Activated naive CD4-positive, alpha-beta T cell treated with anti-CD3 and anti-CD28 coated beads, Interleukin-2, amount 50 U/mL, for 16 hours (primary cell): ENCODE measurements around the gene BACE1.

Source experiments
- DNase-seq: peaks from one replicate; pipeline ENCODE4 v3.0.0-alpha.2; 2020

BACE1 gene

DNA sequence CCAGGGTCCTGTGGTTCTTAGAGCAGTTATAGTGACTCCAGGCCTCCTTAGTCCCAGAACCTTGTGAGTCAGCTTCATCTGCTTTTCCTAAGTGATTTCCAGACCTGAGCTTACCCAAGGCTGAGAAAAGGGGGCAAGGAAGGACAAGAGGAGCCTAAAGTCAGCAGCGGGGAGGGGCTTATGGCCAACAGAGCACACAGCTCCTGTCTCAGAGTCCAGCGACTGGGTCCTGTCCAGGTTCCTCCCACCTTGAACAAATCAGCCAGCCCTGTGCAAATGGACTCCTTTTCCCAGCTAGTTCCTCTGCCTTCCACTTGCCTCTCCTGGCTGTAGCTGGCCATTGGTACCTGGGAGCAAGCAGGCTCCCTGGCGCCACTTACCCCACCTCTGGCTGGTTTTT is 10.9 kb downstream of the BACE1 start:
- DNase-seq: no peak

DNA sequence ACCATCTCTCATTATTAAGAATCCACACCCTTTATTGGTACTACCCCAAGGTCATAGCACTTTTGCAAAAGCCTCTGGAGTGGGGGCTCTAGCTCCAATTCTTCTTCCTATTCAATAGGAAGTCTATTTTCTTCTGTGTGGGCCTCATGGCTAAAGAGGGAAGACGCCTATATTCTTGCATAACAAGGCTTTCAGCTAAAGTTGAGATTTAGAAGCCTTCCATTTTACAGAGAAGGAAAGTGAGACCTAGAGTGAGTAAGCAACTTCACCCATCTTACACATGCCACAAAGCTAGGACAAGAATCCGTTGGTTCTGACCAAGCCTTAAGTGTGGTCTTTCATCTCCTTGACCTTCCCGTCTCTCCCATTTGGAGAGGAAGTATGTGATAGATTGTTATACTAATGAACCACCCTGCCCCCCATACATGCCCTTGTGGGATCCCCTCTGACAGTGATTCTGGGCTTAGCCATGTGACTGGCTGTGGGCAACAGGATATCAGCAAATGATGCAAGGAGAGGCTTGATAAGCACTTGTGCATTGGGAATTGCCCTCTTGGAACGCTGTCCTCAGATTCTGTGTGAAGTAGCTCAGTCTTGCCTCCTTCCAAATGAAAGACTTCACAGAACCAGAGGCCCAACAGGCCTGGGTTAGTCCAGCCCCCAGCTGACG is 12.3 kb downstream of the BACE1 start:
- no peak for DNase-seq

DNA sequence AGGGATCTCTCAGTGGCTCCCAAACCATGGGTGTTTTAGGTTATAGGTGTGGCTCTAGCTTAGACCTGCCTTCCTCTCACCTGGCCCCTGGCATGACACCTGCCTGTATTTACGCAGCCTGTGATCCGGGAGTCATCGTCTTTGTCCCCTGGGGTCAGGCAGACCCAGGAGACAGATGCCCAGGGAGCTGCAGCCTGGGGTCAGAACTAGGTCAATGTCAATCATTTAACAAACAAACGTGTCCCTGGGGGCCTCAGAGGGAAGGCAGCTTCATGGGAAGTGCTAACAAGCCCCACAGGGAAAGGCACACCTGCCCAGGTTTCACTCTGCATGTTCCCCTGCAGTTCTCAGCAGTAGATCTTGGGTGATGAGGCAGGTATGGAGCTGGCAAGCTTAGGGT is 13.0 kb downstream of the BACE1 start:
- DNase-seq: no peak

DNA sequence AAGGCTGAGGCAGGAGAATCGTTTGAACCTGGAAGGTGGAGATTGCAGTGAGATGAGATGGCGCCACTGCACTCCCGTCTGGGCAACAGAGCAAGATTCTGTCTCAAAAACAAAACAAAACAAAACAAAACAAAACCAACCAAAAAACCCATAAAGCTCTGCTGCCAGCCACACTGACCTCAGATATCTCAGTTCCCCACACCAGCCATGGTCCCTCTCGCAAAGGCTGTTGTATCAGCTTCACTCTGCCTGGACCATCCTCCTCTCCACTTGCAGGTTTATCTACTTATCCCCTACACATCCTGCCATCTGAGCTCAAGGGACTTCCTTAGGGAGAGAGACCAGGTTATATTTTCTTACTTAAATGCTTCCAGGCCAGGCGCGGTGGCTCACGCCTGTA is 13.8 kb downstream of the BACE1 start:
- DNase-seq: no peak

DNA sequence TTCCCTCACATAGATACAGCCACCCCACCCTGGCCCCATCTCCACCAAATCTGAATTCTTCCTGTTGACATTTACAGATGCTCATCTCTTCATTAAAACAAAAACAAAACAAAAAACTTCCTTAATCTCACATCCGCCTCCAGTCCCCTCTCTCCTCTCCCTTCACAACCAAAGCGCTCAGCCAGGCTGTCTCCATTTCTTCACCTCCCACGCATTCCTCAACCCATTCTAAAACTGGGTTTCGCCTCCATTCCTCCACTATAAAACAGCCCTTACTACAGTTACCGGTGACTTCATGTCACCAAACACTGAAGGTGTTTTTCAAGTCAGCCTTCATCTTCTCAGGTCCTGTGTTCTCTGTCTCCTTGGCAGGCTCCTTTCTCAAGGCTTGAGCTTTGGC is 15.3 kb downstream of the BACE1 start:
- no peak for DNase-seq

DNA sequence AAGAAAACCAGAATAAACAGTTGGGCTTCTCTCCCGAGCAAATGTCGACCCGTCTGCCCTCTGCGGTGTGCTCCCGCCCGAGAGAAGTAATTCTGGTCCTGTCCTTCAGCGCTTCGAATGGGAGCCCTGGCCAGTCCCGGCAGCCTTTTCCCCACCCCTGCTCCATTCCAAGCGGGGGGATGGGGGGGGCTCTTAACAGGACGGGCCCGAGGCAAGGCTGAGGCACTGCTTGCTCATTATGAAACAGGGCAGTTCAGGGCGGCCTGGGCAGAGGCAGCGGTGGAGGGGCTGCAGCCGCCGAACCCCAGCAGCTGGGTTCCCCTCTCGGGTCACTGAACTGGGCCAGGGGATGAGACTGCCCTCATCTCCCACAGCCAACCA is 15.8 kb downstream of the BACE1 start:
- DNase-seq: no peak

DNA sequence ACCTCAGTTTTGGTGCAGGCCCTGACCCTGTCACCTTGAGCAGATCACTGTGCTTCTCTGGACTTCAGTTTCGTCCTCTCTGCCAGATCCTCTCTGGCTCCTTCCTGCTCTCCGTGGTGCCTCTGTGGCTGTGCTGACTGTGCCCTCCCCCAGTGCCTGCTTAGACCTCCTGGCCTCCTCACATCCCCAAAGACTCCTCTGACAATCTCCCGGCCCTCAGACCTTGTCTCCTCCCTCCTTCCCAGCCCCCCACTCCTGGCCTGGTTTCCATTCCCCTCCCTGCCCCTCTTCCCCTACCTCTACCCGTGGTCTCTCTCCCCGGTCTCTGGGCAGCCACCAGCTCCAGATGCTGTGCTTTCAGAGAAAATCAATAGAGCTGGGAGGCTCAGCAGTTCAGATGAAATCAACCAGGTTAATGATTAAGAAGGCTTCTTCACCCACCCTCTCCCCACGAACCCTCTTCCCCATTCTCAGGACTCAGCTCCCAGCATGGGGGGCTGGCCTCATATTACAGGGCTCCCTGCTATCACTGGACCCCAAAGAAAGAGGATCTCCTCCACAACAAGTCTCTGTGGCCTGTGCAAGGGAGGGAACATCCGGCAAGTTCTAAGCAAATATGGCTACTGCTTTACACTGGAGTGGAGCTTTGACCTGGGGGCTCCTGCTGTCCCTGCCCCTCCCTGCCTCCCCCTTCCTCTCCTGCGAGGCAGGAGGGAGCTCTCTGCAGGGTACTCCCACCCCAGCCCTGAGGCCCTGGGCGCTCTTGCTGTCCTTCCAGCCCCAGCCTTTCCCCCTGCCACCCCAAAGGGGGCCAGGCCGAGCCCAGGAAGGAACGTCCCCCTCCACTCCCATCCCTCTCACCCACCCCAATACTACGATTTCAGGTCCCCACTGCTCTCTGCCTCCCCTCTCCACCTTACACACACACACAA is 16.4 kb downstream of the BACE1 start:
- DNase-seq: no peak

DNA sequence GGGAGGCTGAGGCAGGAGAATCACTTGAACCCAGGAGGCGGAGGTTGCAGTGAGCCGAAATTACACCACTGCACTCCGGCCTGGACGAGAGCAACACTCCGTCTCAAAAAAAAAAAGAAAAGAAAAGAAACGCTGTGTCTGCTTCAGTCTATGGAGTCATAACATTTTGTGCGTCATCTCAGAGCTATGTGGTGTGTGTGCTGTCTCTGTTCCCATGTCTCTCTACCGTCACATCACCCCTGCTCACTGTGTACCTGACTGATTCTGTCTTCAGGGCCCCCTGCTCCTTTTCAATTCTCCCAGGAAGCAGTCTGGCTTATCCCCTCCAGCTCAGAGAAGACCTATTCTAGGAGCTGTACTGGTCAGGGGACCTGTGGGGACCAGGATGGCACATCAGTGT is 17.9 kb downstream of the BACE1 start:
- DNase-seq: no peak

DNA sequence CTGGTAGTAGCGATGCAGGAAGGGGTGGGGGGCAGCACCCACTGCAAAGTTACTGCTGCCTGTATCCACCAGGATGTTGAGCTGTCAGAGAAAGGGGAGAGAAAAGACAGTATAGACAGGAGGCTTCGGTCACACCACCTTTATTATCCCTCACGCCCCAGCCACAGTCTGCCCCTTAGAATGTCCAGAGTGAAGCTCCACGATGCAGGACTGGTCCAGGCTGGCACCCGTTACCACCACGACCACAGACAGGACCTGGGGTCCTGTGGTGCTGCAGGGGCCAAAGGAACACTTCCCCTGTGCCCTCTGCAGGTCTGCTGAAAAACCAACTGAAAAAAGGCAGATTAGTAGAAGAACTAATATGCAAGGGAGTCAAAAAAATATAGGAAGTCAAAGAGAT is 19.2 kb downstream of the BACE1 start:
- DNase-seq: no peak

DNA sequence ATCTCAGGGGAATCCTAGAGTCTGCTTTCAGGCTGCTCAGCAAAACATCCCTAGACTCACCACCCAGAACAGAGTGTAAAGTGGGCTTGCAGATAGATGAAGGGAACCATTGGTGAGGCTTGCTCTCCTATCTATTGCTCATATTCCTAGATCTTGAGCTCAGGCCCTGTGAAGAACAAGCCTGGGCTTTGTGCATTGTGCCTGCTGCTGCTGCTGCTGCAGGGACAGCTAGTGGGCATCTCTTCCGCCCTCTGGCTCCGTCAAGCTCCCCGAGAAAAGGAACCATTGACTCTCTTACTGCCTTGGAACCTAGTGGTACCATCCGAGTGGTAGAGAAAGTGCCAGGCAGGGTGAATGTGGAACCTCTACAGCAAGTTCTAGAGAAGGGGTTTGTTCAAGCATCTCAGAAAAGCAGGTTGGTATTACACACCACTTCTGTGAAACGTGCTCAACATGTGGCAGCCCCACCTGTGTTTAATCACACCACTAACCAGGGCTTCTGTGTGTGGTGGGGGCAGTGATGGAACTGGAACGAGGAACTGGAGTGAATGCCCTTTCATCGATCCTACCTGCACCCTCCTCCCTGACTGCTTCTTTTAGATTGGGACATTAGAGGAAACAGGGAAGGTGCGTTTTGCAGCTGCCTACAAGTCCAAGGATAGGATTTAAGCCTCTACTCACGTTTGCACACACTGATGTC is 20.5 kb downstream of the BACE1 start:
- DNase-seq: no peak

DNA sequence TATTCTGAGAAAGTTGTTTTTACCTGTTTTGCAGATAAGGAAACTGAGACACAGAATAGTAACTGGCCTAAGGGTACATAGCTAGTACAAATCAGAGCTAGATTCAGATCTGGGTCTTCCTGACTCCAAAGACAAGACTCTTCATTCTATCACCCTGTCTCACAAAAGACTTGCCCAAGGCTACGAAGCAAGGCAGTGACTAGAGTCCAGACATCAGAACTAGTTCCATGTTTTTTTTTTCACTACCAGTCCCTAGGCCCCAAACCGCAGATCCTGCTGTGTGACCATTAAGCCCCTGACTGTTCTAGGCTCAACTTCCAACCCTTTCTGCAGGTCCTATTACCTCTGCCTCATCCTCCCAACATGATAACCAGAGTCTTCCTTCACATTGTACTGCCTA is 23.4 kb downstream of the BACE1 start:
- no peak for DNase-seq

DNA sequence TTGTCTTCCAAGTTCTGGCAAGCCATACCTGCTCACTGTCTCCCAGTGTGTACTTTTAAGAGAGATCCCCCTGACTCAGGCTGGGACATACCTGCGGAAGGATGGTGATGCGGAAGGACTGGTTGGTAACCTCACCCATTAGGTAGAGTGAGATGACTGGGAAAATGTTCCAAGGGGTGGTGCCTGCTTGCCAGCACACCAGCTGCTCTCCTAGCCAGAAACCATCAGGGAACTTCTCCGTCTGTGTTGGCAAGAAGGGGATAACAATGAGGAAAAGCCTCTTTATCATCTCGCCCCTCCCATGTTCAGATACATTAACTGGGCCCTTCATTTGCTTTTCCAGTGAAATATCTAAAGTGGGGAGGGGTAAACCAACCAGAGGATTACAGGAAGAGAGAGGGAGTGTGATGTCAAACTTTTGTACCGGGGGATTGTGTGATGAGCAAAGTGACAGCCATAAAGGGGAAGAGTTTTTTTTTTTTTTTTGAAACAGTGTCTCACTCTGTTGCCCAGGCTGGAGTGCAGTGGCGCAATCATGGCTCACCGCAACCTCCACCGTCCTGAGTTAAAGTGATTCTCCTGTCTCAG is 25.2 kb downstream of the BACE1 start, which contains the start of gene BACE1-AS:
BACE1-AS (plus strand) TSS at position 538 of the 588 bp plus-strand sequence.
- no peak for DNase-seq

DNA sequence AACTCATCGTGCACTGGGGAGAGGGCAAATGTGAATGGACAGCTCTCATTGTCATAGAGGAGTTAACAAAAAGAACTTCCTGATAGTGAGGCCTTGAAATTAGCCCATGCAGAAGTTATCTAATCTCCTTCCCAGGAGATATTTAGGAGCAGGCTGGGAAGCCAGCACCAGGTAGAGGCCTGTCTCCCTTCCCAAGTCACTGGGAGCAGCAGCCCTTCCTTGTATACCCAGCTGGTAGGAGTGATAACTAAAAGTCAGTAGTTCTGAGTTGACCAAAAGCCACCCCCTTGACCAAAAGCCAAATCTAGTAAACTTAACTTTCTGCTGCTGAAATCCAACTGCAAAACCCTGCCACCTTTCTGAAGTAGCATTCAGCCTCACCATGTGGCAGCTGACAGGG is 26.3 kb downstream of the BACE1 start:
- DNase-seq: no peak

DNA sequence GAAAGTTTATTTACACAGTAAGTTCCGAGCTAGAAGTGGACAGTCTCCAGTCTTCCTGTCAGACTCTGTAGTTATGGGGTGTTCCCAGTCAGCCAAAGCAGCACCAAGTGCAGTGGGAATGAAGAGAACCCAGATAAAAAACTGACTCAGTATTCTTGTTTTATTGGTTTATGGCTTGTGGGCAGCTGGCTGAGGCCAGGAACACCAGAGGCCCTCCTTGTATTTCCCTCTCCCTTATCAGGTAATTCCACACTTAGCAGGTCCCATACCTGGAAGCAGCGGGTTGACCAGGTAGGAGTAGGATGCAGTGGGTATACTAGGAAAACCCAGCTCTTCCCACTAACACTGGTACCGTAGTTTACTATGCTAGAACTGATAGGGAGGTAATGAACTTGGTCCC is 28.4 kb downstream of the BACE1 start:
- no peak for DNase-seq

DNA sequence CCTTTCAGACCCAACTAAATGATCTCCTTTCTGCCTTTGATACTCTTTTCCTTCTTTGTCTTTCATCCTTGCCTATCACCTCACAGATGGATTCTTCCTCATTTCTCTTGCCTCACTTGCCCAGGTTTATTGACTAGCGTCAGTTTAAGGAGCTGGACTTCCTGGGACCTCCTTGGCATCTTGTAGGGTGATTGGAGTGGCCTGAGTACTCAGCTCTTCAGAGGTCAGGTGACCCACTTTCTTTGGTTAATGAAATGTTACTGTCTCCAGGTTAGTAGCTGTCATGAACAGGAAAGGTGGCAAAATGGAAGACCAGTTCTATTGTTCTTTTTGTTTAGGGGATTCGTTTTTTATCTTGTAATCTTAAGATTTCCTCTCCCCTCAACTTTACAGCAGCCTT is 29.5 kb downstream of the BACE1 start:
- no peak for DNase-seq

DNA sequence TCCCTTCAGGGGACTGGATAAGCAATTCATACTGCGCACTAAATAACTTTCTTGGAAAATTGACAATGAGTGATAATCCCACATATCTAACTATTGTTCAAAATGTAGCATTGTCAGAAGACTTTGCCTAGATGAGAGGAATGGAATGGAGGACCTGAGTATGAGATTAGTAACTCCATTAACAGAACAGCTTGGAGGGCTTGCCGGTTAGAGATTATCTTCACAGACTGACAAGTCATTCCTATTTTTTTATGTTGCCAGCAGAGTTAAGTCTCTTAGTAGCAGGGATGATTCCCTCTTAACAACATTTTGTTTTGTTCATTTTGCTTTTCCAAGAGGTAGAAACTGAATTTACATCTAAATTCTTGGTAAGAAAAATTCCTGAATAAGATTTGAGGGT is 32.0 kb downstream of the BACE1 start:
- no peak for DNase-seq

DNA sequence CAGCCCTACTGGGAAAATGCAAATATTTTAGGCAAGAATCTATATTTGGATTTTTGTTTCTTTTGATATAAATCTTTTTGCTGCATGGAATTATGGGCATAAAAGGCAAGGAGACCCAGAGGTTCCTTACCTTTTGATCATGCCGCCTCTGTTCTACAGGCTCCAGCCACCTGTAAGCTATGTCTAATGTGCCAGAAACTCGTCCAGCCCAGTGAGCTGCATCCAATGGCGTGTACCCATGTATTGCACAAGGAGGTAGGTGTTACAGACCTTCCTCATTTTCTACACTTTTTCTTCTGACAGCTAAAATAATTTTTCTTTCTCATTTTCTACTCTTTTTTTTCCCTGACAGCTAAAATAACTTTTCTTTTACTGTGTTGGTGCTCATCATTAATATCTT is 33.1 kb downstream of the BACE1 start:
- DNase-seq: no peak

DNA sequence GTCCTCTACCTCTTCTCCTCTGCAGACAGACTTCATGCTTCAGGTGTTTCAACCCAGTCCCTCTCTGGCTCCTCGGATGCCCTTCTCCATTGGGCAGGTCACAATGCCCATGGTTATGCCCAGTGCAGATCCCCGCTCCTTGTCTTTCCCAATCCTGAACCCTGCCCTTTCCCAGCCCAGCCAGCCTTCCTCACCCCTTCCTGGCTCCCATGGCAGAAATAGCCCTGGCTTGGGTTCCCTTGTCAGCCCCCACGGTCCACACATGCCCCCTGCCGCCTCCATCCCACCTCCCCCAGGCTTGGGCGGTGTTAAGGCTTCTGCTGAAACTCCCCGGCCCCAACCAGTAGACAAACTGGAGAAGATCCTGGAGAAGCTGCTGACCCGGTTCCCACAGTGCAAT is 34.2 kb downstream of the BACE1 start:
- DNase-seq: no peak

DNA sequence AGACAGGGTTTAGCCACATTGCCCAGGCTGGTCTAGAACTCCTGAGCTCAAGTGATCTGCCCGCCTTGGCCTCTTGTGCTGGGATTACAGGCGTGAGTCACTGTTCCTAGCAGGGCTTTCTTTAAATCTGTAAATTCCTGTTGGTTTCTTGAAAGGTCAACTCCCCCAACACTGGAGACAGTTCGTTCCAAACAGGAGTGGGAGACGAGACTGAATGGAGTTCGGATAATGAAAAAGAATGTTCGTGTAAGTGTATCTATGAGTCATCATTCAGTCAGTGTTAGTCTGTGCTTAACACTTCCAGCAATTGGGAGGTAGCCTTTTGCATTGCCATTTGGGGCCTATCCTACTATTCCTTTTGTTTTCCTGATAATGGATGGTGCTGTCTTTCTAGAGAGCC is 34.9 kb downstream of the BACE1 start:
- no peak for DNase-seq

DNA sequence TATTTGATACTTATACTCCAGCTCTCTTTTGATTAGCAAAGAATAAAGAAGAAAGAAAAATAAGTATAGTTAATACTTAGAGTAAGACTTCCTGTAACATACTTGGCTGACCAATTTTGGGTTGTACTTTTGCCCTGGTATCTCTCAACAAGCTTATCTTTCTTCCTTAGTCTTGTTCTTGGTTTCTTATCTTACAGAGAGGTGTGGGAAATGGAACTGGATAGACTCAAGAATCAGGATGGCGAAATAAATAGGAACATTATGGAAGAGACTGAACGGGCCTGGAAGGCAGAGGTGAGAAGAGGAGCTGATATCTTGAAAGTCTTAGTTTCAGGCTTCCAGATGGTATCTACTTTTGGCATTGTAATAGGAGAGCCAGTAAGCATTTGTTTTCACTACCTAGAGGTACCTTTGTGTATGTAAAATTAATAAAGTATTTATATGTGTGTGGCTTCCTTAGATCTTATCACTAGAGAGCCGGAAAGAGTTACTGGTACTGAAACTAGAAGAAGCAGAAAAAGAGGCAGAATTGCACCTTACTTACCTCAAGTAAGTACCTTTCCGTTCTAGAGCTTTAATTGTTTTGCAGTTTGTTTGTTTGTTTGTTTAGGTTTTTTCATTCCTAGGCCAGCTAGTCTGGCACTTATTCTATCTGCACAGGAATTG is 36.2 kb downstream of the BACE1 start:
- no peak for DNase-seq

DNA sequence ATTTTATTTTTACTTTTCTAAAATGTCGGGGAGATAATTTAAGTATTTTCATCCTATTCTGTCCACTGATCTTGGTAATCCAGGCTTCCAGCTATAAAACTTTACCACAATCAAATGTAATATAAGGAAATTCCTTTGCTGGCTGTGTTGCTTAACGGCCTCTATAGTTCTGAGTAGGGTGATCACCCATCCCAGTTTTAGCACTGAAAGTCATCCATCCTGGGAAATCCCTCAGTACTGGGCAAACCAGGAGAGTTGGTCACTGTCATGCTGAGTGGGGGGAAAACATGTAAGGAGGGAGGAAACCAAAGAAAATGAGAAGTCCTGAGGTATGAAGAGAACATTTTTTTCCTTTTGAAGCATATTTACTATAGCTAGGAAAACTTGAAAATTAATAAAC is 37.7 kb downstream of the BACE1 start:
- DNase-seq: no peak

DNA sequence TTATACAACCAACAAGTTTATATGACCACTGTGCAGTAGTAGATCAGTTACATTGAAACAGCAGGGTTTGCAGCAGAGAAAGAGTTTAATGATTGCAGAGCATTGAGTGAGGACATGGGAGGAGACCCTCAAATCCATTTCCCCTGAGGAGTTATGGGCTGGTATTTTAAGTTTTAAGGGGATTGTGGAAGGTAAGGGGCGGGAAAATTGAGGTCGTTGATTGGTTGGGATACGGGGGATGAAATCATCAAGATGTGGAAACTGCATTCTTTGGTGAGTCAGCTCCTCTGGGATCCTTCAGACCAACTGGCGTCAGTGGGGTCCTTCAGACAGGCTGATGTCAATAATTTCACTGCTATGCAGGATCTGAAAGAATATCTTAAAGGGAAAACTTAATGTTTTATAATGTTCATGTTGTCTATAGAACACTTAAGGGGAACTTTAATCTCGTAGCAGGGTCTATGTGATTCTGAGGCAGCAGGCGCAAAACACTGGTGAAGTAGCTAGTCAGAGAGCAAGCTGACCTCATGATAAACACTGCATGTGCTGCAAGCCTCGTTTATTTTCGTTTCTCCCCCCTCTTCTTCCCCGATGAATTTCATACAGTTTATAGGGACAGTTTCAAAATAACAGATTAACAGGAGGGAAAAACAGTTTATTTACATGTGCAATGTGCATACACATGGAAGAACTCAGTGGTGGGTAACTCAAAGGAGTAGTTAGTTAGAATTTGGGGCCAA is 42.3 kb downstream of the BACE1 start:
- no peak for DNase-seq
